Measurements from ENCODE around the gene ZNF311. TPM values are rescaled to one million over a fixed set of nuclear protein-coding genes. Genes with fewer than 3 reads are reported as not detected.
"Not testable (repeated sequence)": the region's sequence is repeated elsewhere in the genome, so short reads cannot be mapped to it uniquely, and the experiment has no call there.

Gene ZNF311
- total RNA-seq, 2 experiments from 2014 or later, result 0.25 to 0.31 TPM

DNA sequence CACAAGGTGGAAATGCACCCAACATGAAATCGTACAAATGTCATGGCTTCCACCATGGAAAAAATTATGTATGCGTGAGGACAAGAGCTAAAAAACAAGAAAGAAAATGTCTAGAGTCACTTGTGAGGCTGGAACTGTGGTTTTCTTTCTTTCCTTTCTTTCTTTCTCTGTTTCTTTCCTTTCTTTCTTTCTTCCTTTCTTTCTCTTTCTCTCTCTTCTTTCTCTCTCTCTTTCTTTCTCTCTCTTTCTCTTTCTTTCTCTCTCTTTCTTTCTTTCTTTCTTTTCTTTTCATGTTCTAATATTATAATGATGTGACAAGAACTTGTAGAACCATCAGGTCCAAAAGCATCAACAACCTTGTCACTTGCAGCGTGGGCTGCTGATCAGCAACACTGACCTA, 28.4 kb downstream of the ZNF311 start:
- POLR2A ChIA-PET, result interaction anchor here (0.5 to 0.6 kb wide), 2 partner anchors 20 to 139 kb away, joined by 3 to 4 read pairs; no protein-coding TSS in a partner anchor

DNA sequence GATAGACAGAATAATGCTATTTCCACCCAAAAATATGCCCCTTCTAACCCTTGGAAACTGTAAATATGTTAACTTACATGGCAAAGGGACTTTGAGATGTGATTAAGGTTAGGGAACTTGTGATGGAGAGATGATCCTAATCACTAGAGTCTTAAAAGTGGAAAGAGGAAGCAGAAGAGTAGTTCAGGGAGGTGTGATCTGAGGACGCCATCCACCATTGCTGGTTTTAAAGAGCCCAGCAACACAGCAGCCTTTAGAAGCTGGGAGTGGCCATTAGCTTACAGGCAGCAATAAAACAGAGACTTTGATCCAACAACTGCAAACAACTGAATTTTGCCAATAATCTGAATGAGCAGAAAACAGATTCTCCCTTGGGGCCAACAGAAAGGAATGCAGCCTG, 30.6 kb downstream of the ZNF311 start:
- peaks cover 0 to 12% of the 10 kb centered on the region in 2 experiments for H3K9me3 ChIP-seq (ENCODE audit: control insufficient read depth in 1 of 2, insufficient read depth in 1 of 2, low read length in 2 of 2)
- intact Hi-C loops (cut with DNase I, micrococcal nuclease), result no loop called here
- H3K9me3 Mint-ChIP-seq, result no peaks in the 10 kb centered on the region
- no peaks in the 10 kb centered on the region for H3K36me3 Mint-ChIP-seq (ENCODE audit: low read depth)
- H3K27ac Mint-ChIP-seq, result no peak overlapping the region
- CTCF ChIA-PET, result no interaction called here
- H3K4me3 ChIP-seq (ENCODE audit: low read length), result no peak overlapping the region
- H3K4me1 Mint-ChIP-seq (ENCODE audit: low read depth), result peaks cover 17% of the 10 kb centered on the region
- H3K27me3 Mint-ChIP-seq, result peaks cover 42% of the 10 kb centered on the region
- H3K36me3 ChIP-seq (ENCODE audit: insufficient read depth, low read length), result no peaks in the 10 kb centered on the region
- no peak overlapping the region for H3K27ac ChIP-seq (ENCODE audit: low read depth in 1 of 2, low read length in 2 of 2)
- POLR2A ChIA-PET, result no interaction called here
- no peak overlapping the region for H3K4me3 Mint-ChIP-seq
- H3K4me1 ChIP-seq (ENCODE audit: insufficient read depth, low read length), result peaks cover 10% of the 10 kb centered on the region
- TF ChIP-seq, protein P1, sequence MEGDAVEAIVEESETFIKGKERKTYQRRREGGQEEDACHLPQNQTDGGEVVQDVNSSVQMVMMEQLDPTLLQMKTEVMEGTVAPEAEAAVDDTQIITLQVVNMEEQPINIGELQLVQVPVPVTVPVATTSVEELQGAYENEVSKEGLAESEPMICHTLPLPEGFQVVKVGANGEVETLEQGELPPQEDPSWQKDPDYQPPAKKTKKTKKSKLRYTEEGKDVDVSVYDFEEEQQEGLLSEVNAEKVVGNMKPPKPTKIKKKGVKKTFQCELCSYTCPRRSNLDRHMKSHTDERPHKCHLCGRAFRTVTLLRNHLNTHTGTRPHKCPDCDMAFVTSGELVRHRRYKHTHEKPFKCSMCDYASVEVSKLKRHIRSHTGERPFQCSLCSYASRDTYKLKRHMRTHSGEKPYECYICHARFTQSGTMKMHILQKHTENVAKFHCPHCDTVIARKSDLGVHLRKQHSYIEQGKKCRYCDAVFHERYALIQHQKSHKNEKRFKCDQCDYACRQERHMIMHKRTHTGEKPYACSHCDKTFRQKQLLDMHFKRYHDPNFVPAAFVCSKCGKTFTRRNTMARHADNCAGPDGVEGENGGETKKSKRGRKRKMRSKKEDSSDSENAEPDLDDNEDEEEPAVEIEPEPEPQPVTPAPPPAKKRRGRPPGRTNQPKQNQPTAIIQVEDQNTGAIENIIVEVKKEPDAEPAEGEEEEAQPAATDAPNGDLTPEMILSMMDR (IDR thresholded peaks at IDR 0.05), result no peak
- DNase-seq (no peak), ATAC-seq (ENCODE audit: poor library complexity) (no peak)
- peaks cover 0 to 3% of the 10 kb centered on the region in 2 experiments for H3K27me3 ChIP-seq (ENCODE audit: control insufficient read depth in 1 of 2, insufficient read depth in 2 of 2, low read length in 2 of 2)

More for the DNA sequence above, 28.4 kb downstream of the ZNF311 start:
- H3K4me3 ChIP-seq (ENCODE audit: low read length), result no peak overlapping the region
- no peak overlapping the region for H3K27ac ChIP-seq (ENCODE audit: low read depth in 1 of 2, low read length in 2 of 2)
- peaks cover 0 to 6% of the 10 kb centered on the region in 2 experiments for H3K9me3 ChIP-seq (ENCODE audit: control insufficient read depth in 1 of 2, insufficient read depth in 1 of 2, low read length in 2 of 2)
- Mint-ChIP-seq H3K27ac (no peak overlapping the region), H3K4me3 (no peak overlapping the region), H3K27me3 (peaks cover 52% of the 10 kb centered on the region), H3K9me3 (no peaks in the 10 kb centered on the region), H3K36me3 (ENCODE audit: low read depth) (peaks cover 8% of the 10 kb centered on the region), H3K4me1 (ENCODE audit: low read depth) (peaks cover 39% of the 10 kb centered on the region)
- no peak for ATAC-seq (ENCODE audit: poor library complexity)
- intact Hi-C loops (cut with DNase I, micrococcal nuclease), result no loop called here
- no peak for DNase-seq
- peaks cover 0 to 8% of the 10 kb centered on the region in 2 experiments for H3K27me3 ChIP-seq (ENCODE audit: control insufficient read depth in 1 of 2, insufficient read depth in 2 of 2, low read length in 2 of 2)
- CTCF ChIA-PET, result interaction anchor here (0.5 to 2.6 kb wide), 4 partner anchors 24 to 1866 kb away, joined by 3 to 6 read pairs (median 3); no protein-coding TSS in a partner anchor
- H3K4me1 ChIP-seq (ENCODE audit: insufficient read depth, low read length), result peaks cover 21% of the 10 kb centered on the region
- TF ChIP-seq, protein P1 (IDR thresholded peaks at IDR 0.05), result no peak
- no peaks in the 10 kb centered on the region for H3K36me3 ChIP-seq (ENCODE audit: insufficient read depth, low read length)

DNA sequence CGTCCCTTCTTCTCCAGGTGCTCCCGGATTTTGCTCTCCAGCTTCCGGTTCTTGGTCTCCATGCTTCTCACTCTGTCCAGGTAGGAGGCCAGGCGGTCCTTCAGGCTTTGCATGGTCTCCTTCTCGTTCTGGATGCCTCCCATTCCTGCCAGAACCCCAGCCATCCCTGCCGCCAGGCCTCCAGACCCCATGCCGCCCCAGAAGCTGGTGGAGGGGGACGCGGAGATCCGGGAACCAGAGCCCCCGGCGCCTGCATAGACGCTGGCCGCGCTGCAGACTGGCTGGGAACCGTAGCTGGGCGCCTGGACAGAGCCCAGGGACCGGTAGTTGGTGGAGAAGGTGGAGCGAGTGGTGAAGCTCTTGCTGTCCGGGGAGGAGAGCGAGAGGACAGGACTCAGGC, 35.1 kb downstream of the ZNF311 start:
- H3K4me3 ChIP-seq (ENCODE audit: low read length); H3K27me3 ChIP-seq (ENCODE audit: control insufficient read depth in 1 of 2, insufficient read depth in 2 of 2, low read length in 2 of 2); DNase-seq; H3K36me3 ChIP-seq (ENCODE audit: insufficient read depth, low read length); ATAC-seq (ENCODE audit: poor library complexity); H3K9me3 Mint-ChIP-seq; intact Hi-C loops (cut with DNase I, micrococcal nuclease); H3K4me3 Mint-ChIP-seq; CTCF ChIA-PET; H3K4me1 Mint-ChIP-seq (ENCODE audit: low read depth); POLR2A ChIA-PET; H3K36me3 Mint-ChIP-seq (ENCODE audit: low read depth); H3K4me1 ChIP-seq (ENCODE audit: insufficient read depth, low read length); H3K27ac ChIP-seq (ENCODE audit: low read depth in 1 of 2, low read length in 2 of 2); H3K27ac Mint-ChIP-seq: not testable (repeated sequence)
- peaks cover 7 to 12% of the 10 kb centered on the region in 2 experiments for H3K9me3 ChIP-seq (ENCODE audit: control insufficient read depth in 1 of 2, insufficient read depth in 1 of 2, low read length in 2 of 2)
- H3K27me3 Mint-ChIP-seq, result peaks cover 25% of the 10 kb centered on the region

DNA sequence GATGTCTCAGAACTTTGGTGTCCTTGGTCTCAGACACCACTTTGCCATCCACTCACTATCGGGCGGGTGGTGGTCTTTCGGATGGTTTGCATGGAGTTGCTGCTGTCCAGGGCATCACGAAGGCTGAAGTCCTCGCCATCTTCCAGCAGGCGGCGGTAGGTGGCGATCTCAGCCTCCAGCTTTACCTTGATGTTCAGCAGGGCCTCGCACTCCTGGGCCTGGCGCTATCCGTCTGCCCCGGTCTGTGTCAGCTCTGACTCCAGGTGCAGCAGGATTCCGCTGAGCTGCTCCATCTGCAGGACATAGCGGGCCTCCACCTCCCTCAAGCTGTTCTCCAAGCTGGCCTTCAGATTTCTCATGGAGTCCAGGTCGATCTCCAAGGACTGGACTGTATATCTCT, 36.0 kb downstream of the ZNF311 start:
- ATAC-seq (ENCODE audit: poor library complexity) (no peak), DNase-seq (no peak)
- ChIA-PET POLR2A (interaction anchor here (1.1 kb wide), 1 partner anchor 22 kb away, joined by 4 read pairs; no protein-coding TSS in a partner anchor), CTCF (no interaction called here)
- H3K27ac ChIP-seq (ENCODE audit: low read depth in 1 of 2, low read length in 2 of 2), result no peak overlapping the region
- TF ChIP-seq, protein P1 (IDR thresholded peaks at IDR 0.05), result no peak
- peaks cover 7% of the 10 kb centered on the region for H3K9me3 Mint-ChIP-seq
- H3K4me3 ChIP-seq (ENCODE audit: low read length), result no peak overlapping the region
- peaks cover 7 to 12% of the 10 kb centered on the region in 2 experiments for H3K9me3 ChIP-seq (ENCODE audit: control insufficient read depth in 1 of 2, insufficient read depth in 1 of 2, low read length in 2 of 2)
- no peaks in the 10 kb centered on the region for H3K36me3 Mint-ChIP-seq (ENCODE audit: low read depth)
- H3K27ac Mint-ChIP-seq, result no peak overlapping the region
- H3K36me3 ChIP-seq (ENCODE audit: insufficient read depth, low read length), result no peaks in the 10 kb centered on the region
- H3K4me1 Mint-ChIP-seq (ENCODE audit: low read depth), result no peaks in the 10 kb centered on the region
- intact Hi-C loops (cut with DNase I, micrococcal nuclease), result no loop called here
- peaks cover 22% of the 10 kb centered on the region for H3K27me3 Mint-ChIP-seq
- H3K27me3 ChIP-seq (ENCODE audit: control insufficient read depth in 1 of 2, insufficient read depth in 2 of 2, low read length in 2 of 2), result peaks cover 0 to 2% of the 10 kb centered on the region in 2 experiments
- H3K4me3 Mint-ChIP-seq, result no peak overlapping the region
- no peaks in the 10 kb centered on the region for H3K4me1 ChIP-seq (ENCODE audit: insufficient read depth, low read length)
